Endodermal cell (in vitro differentiated cells): ENCODE data around the gene PRKACG. TPM values are rescaled to one million over a fixed set of nuclear protein-coding genes. Genes with fewer than 3 reads are reported as not detected.

Experiments used
- DNase-seq: peaks from one replicate; pipeline ENCODE4 v3.0.0-alpha.2; 2017
- H3K27ac ChIP-seq: 2 replicates; pipeline ENCODE4 v1.5.1; 2013; ENCODE audit warnings: mild to moderate bottlenecking, low read depth, low read length, moderate library complexity
- H3K27me3 ChIP-seq: 2 replicates; pipeline ENCODE4 v1.6.1; 2013; ENCODE audit warnings: mild to moderate bottlenecking, low read length, moderate library complexity; ENCODE audit not compliant: insufficient read depth, control insufficient read depth, poor library complexity, severe bottlenecking
- H3K36me3 ChIP-seq: 2 replicates; pipeline ENCODE4 v1.7.0; 2013; ENCODE audit warnings: mild to moderate bottlenecking, low read length, moderate library complexity; ENCODE audit not compliant: control insufficient read depth, insufficient read depth
- H3K4me1 ChIP-seq: one replicate; pipeline ENCODE4 v1.7.0; 2013; ENCODE audit warnings: low read length; ENCODE audit not compliant: control insufficient read depth, insufficient read depth
- H3K4me3 ChIP-seq: 2 replicates; pipeline ENCODE4 v1.5.1; 2013; ENCODE audit warnings: mild to moderate bottlenecking, low read length, moderate library complexity
- H3K9ac ChIP-seq: 2 replicates; pipeline ENCODE4 v1.6.1; 2013; ENCODE audit warnings: mild to moderate bottlenecking, low read length, moderate library complexity; ENCODE audit not compliant: poor library complexity, severe bottlenecking; ENCODE audit errors: extremely low read depth
- H3K9me3 ChIP-seq: 2 replicates; pipeline ENCODE4 v1.6.1; 2013; ENCODE audit warnings: mild to moderate bottlenecking, low read length, moderate library complexity; ENCODE audit not compliant: control insufficient read depth
- H3K27ac Mint-ChIP-seq: 2 replicates; pipeline ENCODE4 v1.8.0; 2020; ENCODE audit warnings: mixed read lengths
- H3K27me3 Mint-ChIP-seq: 2 replicates; pipeline ENCODE4 v1.8.0; 2021; ENCODE audit warnings: mild to moderate bottlenecking, mixed read lengths; ENCODE audit not compliant: insufficient read depth
- H3K36me3 Mint-ChIP-seq: 2 replicates; pipeline ENCODE4 v1.8.0; 2020; ENCODE audit warnings: low read depth, mixed read lengths
- H3K4me1 Mint-ChIP-seq: 2 replicates; pipeline ENCODE4 v1.8.0; 2020; ENCODE audit warnings: mixed read lengths
- H3K4me3 Mint-ChIP-seq: 2 replicates; pipeline ENCODE4 v1.8.0; 2020; ENCODE audit warnings: mild to moderate bottlenecking, moderate library complexity, mixed read lengths
- H3K9me3 Mint-ChIP-seq: 2 replicates; pipeline ENCODE4 v1.8.0; 2020; ENCODE audit warnings: mild to moderate bottlenecking, mixed read lengths
- CTCF ChIP-seq: fragments of 200-600 bp; sonication (generic); conservative IDR thresholded peaks from 2 replicates; pipeline ENCODE4 v1.5.0; 2021; ENCODE audit warnings: antibody characterized with exemption, mild to moderate bottlenecking
- WGBS, 2 experiments: methylation state at CpG; one replicate each; pipeline versions ENCODE4 v1.1.5 to v1.1.7; 2013; ENCODE audit warnings: missing lambda C conversion rate in 2 of 2, mixed read lengths in 1 of 2; ENCODE audit not compliant: insufficient coverage in 1 of 2, insufficient read length in 1 of 2; 5-methylcytosine and 5-hydroxymethylcytosine counted together
- total RNA-seq, 2 donors: library from RNA; stranded (reverse); fragmentation: NEBNext Ultra II Directional in 1 of 2; extraction: Animal tissue kit (Norgen Biotek cat#: 25700) in 1 of 2; gene quantifications; 2 replicates in 1 of 2; 3 replicates in 1 of 2; pipeline ENCODE4 v1.2.1, GENCODE V29; 2021

Gene PRKACG
- total RNA-seq, 2 donors from 2014 or later = not detected

- Histone ChIP-seq H3K27ac (no peak overlapping the region), H3K27me3 (no peaks in the 10 kb centered on the region), H3K4me1 (peaks cover 10% of the 10 kb centered on the region), H3K36me3 (peaks cover 17% of the 10 kb centered on the region), H3K9me3 (peaks cover 22% of the 10 kb centered on the region), H3K9ac (no peak overlapping the region), H3K4me3 (no peak overlapping the region)
- TF ChIP-seq CTCF = no peak
- H3K27me3 Mint-ChIP-seq = no peaks in the 10 kb centered on the region
- H3K4me1 Mint-ChIP-seq = peaks cover 26% of the 10 kb centered on the region
- DNase-seq = no peak
- no peak overlapping the region for H3K27ac Mint-ChIP-seq
- H3K36me3 Mint-ChIP-seq = peaks cover 16% of the 10 kb centered on the region
- WGBS, 2 experiments = 97 to 100% methylated on average over 1 to 4 of the region's 4 CpGs
- no peak overlapping the region for H3K4me3 Mint-ChIP-seq
- H3K9me3 Mint-ChIP-seq = peaks cover 9% of the 10 kb centered on the region
Measured at GRCh38 chr9:68978066-68978465, 35.8 kb downstream of the PRKACG start.

- peaks cover 10% of the 10 kb centered on the region for H3K4me1 ChIP-seq
- H3K36me3 Mint-ChIP-seq = peaks cover 18% of the 10 kb centered on the region
- H3K27ac ChIP-seq = no peak overlapping the region
- peak overlapping the region; percentile 35 for H3K4me3 ChIP-seq
- no peak overlapping the region for H3K9ac ChIP-seq
- WGBS, 2 experiments = 87 to 97% methylated on average over 2 to 5 of the region's 5 CpGs
- H3K27ac Mint-ChIP-seq = no peak overlapping the region
- H3K4me1 Mint-ChIP-seq = peaks cover 15% of the 10 kb centered on the region
- H3K9me3 ChIP-seq = peaks cover 22% of the 10 kb centered on the region
- H3K4me3 Mint-ChIP-seq = no peak overlapping the region
- no peaks in the 10 kb centered on the region for H3K27me3 ChIP-seq
- no peaks in the 10 kb centered on the region for H3K27me3 Mint-ChIP-seq
- H3K9me3 Mint-ChIP-seq = peaks cover 10% of the 10 kb centered on the region
- no peak for DNase-seq
- peaks cover 17% of the 10 kb centered on the region for H3K36me3 ChIP-seq
- TF ChIP-seq CTCF = no peak
Measured at GRCh38 chr9:68975365-68976043, 38.4 kb downstream of the PRKACG start.

- 91 to 100% methylated on average over 2 to 3 of the region's 3 CpGs for WGBS, 2 experiments
- no peak for TF ChIP-seq CTCF
- Mint-ChIP-seq H3K4me1 (peaks cover 10% of the 10 kb centered on the region), H3K9me3 (peaks cover 10% of the 10 kb centered on the region), H3K36me3 (peaks cover 18% of the 10 kb centered on the region), H3K27me3 (no peaks in the 10 kb centered on the region), H3K27ac (no peak overlapping the region), H3K4me3 (no peak overlapping the region)
- no peak overlapping the region for H3K9ac ChIP-seq
- peaks cover 17% of the 10 kb centered on the region for H3K36me3 ChIP-seq
- H3K9me3 ChIP-seq = peaks cover 22% of the 10 kb centered on the region
- H3K27me3 ChIP-seq = no peaks in the 10 kb centered on the region
- DNase-seq = no peak
- no peak overlapping the region for H3K4me3 ChIP-seq
- H3K4me1 ChIP-seq = peaks cover 4% of the 10 kb centered on the region
- no peak overlapping the region for H3K27ac ChIP-seq
Measured at GRCh38 chr9:68974901-68975300, 39.0 kb downstream of the PRKACG start.
